ENCODE data around the gene BCOR.

- no peak for TF ChIP-seq CTCF (IDR thresholded peaks at IDR 0.05; ENCODE audit: low read depth, low read length, missing input control)
- no peak for TF ChIP-seq GABPA (IDR thresholded peaks at IDR 0.05 in 1 of 2, conservative IDR thresholded peaks at IDR 0.05 in 1 of 2)
- TF ChIP-seq EGR1 (IDR thresholded peaks at IDR 0.05; ENCODE audit: low read depth in 2 of 2), result no peak
Measured at GRCh38 chrX:40072246-40072645, 25.5 kb downstream of the BCOR start.
